HFFc6 (cell line): ENCODE measurements around the gene ANG. TPM values are rescaled to one million over a fixed set of nuclear protein-coding genes. Genes with fewer than 3 reads are reported as not detected.

Experiments used
- DNase-seq: peaks from one replicate; pipeline ENCODE4 v3.0.0-alpha.2; 2018
- H3K27ac Mint-ChIP-seq: 2 replicates; pipeline ENCODE4 v1.8.0; 2020; ENCODE audit warnings: mild to moderate bottlenecking, mixed read lengths
- H3K27me3 Mint-ChIP-seq: 2 replicates; pipeline ENCODE4 v1.8.0; 2021; ENCODE audit warnings: mild to moderate bottlenecking, moderate library complexity, mixed read lengths; ENCODE audit not compliant: insufficient read depth
- H3K36me3 Mint-ChIP-seq: 2 replicates; pipeline ENCODE4 v1.8.0; 2021; ENCODE audit warnings: low read depth, mixed read lengths
- H3K4me1 Mint-ChIP-seq: 2 replicates; pipeline ENCODE4 v1.8.0; 2020; ENCODE audit warnings: low read depth, mixed read lengths
- H3K4me3 Mint-ChIP-seq: 2 replicates; pipeline ENCODE4 v1.8.0; 2020; ENCODE audit warnings: mild to moderate bottlenecking, moderate library complexity, mixed read lengths
- H3K9me3 Mint-ChIP-seq: 2 replicates; pipeline ENCODE4 v1.8.0; 2020; ENCODE audit warnings: mild to moderate bottlenecking, mixed read lengths
- CTCF ChIP-seq: fragments of 200-600 bp; sonication (generic); IDR thresholded peaks from 2 replicates; pipeline ENCODE4 v1.5.0; 2021; ENCODE audit warnings: antibody characterized with exemption, mild to moderate bottlenecking
- total RNA-seq, 6 experiments: library from RNA; stranded (reverse); fragmentation: NEBNext Ultra II Directional; extraction: Animal tissue kit (Norgen Biotek cat#: 25700); gene quantifications; 2 replicates in 1 of 6; 3 replicates in 5 of 6; pipeline ENCODE4 v1.2.3, GENCODE V29; 2021

ANG gene
- total RNA-seq, 6 experiments from 2014 or later, result 2.4 to 4.0 (median 3.2) TPM

- H3K4me1 Mint-ChIP-seq, result peaks cover 6% of the 10 kb centered on the region
- H3K36me3 Mint-ChIP-seq, result no peaks in the 10 kb centered on the region
- no peaks in the 10 kb centered on the region for H3K9me3 Mint-ChIP-seq
- peak overlapping the region; percentile 81 for H3K4me3 Mint-ChIP-seq
- H3K27me3 Mint-ChIP-seq, result peaks cover 37% of the 10 kb centered on the region
- H3K27ac Mint-ChIP-seq, result no peak overlapping the region
- DNase-seq, result peak; percentile 85
- no peak for TF ChIP-seq CTCF
Measured at GRCh38 chr14:20652996-20653975, 35.3 kb upstream of the ANG start.

DNA sequence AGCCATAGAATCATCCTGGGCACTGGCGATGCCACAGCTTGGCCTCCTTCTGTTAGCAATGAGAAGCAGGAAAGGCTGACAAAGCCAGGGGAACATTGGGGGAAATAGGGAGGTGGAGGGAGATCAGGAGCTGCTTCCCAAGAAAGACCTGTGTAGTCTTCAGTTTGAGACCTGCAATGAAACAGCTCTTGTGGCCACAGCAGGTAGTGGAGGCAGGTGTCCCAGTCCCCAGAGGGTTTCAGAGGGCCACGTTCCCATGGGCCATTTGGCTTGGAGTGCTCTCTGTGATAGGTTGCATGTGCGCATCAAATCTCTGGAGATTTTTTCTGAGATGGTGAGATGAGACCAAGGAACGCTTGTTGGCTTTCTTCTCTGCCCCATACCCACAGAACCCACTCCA is 32.7 kb upstream of the ANG start:
- TF ChIP-seq CTCF, result no peak
- no peak for DNase-seq
- no peak overlapping the region for H3K27ac Mint-ChIP-seq
- H3K4me3 Mint-ChIP-seq, result no peak overlapping the region
- H3K27me3 Mint-ChIP-seq, result peaks cover 36% of the 10 kb centered on the region
- peaks cover 6% of the 10 kb centered on the region for H3K4me1 Mint-ChIP-seq
- no peaks in the 10 kb centered on the region for H3K9me3 Mint-ChIP-seq
- no peaks in the 10 kb centered on the region for H3K36me3 Mint-ChIP-seq

DNA sequence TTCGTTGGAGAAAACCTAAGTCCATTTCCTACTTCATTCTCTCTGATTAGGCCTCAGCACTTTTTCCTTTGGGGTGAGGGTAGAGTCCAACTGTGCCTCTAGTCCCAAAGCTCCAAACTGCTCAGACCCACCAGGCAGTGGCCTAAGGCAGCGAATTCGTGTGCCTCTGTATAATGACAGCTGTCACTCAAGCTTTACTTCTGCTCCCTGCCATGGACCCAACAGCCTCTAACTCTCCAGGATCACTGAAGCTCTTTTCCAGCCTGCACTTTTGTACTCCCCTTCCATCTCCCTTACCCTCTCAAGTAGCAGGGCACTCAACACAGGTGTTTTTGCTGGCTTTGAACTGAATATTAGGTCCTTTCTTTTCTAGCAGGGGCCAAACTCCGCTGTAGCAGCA is 32.3 kb upstream of the ANG start:
- H3K27ac Mint-ChIP-seq, result no peak overlapping the region
- no peak overlapping the region for H3K4me3 Mint-ChIP-seq
- TF ChIP-seq CTCF, result no peak
- H3K36me3 Mint-ChIP-seq, result no peaks in the 10 kb centered on the region
- no peaks in the 10 kb centered on the region for H3K9me3 Mint-ChIP-seq
- H3K27me3 Mint-ChIP-seq, result peaks cover 36% of the 10 kb centered on the region
- DNase-seq, result no peak
- peaks cover 6% of the 10 kb centered on the region for H3K4me1 Mint-ChIP-seq

GRCh38 chr14:20657216-20658211 is 31.1 kb upstream of the ANG start:
- Mint-ChIP-seq H3K4me3 (no peak overlapping the region), H3K27ac (no peak overlapping the region), H3K27me3 (peaks cover 36% of the 10 kb centered on the region), H3K9me3 (no peaks in the 10 kb centered on the region), H3K36me3 (no peaks in the 10 kb centered on the region), H3K4me1 (peaks cover 6% of the 10 kb centered on the region)
- peak; percentile 34 for DNase-seq
- TF ChIP-seq CTCF, result peak; percentile 38; the same call in 1 of the 2 replicates

DNA sequence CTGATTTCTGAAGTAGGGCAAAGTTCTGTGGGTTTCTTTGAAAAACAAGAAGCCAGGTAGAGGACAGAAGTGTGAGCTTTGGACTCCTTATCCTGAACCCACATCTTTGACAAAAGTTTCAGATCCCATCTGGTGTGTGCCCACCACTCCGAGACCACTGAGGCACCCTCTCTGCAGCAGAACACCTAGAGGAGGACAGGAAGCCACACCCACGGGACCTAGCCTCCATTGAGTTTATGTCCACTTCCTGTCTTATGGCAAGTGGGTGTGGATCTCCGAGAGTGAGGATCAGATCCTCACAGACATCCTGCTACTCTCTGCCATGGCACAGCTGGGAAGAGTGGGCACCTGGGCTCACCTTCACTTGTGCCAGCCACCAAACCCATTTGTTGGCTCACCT is 30.3 kb upstream of the ANG start:
- Mint-ChIP-seq H3K27ac (no peak overlapping the region), H3K9me3 (no peaks in the 10 kb centered on the region), H3K4me3 (no peak overlapping the region), H3K27me3 (peaks cover 35% of the 10 kb centered on the region), H3K4me1 (peaks cover 10% of the 10 kb centered on the region), H3K36me3 (no peaks in the 10 kb centered on the region)
- no peak for TF ChIP-seq CTCF
- no peak for DNase-seq
